Spleen (tissue), 11 donors: ENCODE data around the gene CIITA. TPM values are rescaled to one million over a fixed set of nuclear protein-coding genes. Genes with fewer than 3 reads are reported as not detected.

Experiments used
- DNase-seq: peaks from one replicate; pipeline ENCODE4 v3.0.0-alpha.2; 2020
- H3K27ac ChIP-seq, 8 donors: fragments of 200-600 bp; sonication (generic) in 7 of 8; 1 replicate in 4 of 8; 2 replicates in 4 of 8; pipeline versions ENCODE4 v1.5.0 to v1.8.0; 2016 to 2021; ENCODE audit warnings: inconsistent platforms in 4 of 8, mild to moderate bottlenecking in 4 of 8, moderate library complexity in 1 of 8
- H3K27me3 ChIP-seq, 7 donors: fragments of 200-600 bp; sonication (generic) in 6 of 7; replicated peaks in 1 of 7; 1 replicate in 4 of 7; 2 replicates in 3 of 7; pipeline versions ENCODE4 v1.5.0 to v1.8.0; 2016 to 2021; ENCODE audit warnings: inconsistent platforms in 3 of 7, mild to moderate bottlenecking in 1 of 7
- H3K36me3 ChIP-seq, 6 donors: fragments of 200-600 bp; sonication (generic) in 5 of 6; 1 replicate in 4 of 6; 2 replicates in 2 of 6; pipeline versions ENCODE4 v1.5.0 to v1.8.0; 2016 to 2021; ENCODE audit warnings: inconsistent platforms in 2 of 6
- H3K4me1 ChIP-seq, 6 donors: fragments of 200-600 bp; sonication (generic) in 5 of 6; 1 replicate in 3 of 6; 2 replicates in 3 of 6; pipeline versions ENCODE4 v1.5.0 to v1.8.0; 2016 to 2021; ENCODE audit warnings: inconsistent platforms in 3 of 6
- H3K4me3 ChIP-seq, 8 donors: fragments of 200-600 bp; sonication (generic) in 7 of 8; 1 replicate in 4 of 8; 2 replicates in 4 of 8; pipeline versions ENCODE4 v1.5.0 to v1.8.0; 2016 to 2021; ENCODE audit warnings: inconsistent platforms in 4 of 8, mild to moderate bottlenecking in 4 of 8, moderate library complexity in 2 of 8
- H3K9me3 ChIP-seq, 8 donors: fragments of 200-600 bp; sonication (generic) in 7 of 8; 1 replicate in 4 of 8; 2 replicates in 4 of 8; pipeline versions ENCODE4 v1.5.0 to v1.8.0; 2016 to 2021; ENCODE audit warnings: inconsistent platforms in 4 of 8
- CTCF ChIP-seq, 11 experiments: fragments of 200-600 bp in 7 of 11; fragments of 450-650 bp in 4 of 11; sonication (generic) in 4 of 11; IDR thresholded peaks in 8 of 11; conservative IDR thresholded peaks in 3 of 11; 1 replicate in 7 of 11; 2 replicates in 4 of 11; pipeline versions ENCODE4 v1.4.0 to v1.8.0; 2016 to 2021; ENCODE audit warnings: antibody characterized with exemption in 11 of 11, inconsistent platforms in 4 of 11, mild to moderate bottlenecking in 1 of 11
- POLR2A ChIP-seq, 3 donors: fragments of 450-650 bp; IDR thresholded peaks; one replicate each; pipeline ENCODE4 v1.5.1; 2017; ENCODE audit warnings: antibody characterized with exemption in 3 of 3, mild to moderate bottlenecking in 1 of 3
- POLR2AphosphoS5 ChIP-seq, 3 donors: sonication (generic); formaldehyde crosslinking; IDR thresholded peaks; one replicate each; pipeline ENCODE4 v1.5.1; 2017; ENCODE audit warnings: antibody characterized with exemption in 3 of 3
- WGBS, 5 donors: extraction: QIAGEN DNeasy Blood & Tissue Kit in 3 of 5; methylation state at CpG; one replicate each; pipeline versions ENCODE4 v1.1.5 to v1.1.7; 2013 to 2018; 5-methylcytosine and 5-hydroxymethylcytosine counted together
- intact Hi-C: fragments of 100-400 bp; cut with DNase I; formaldehyde crosslinking; loops from one replicate; pipeline ENCODE4 v1.15.0; 2023; ENCODE audit warnings: low total_unique reads
- polyA plus RNA-seq, 3 donors: library from polyadenylated mRNA; stranded (reverse); fragments of 200-250 nt; gene quantifications; one replicate each; pipeline ENCODE4 v1.2.1, GENCODE V29; 2013
- total RNA-seq, 7 donors: library from RNA; depleted of rRNA in 3 of 7; stranded (reverse); fragments of >200 nt in 3 of 7; fragmentation: NEBNext Ultra II Directional in 4 of 7; extraction: Animal tissue kit (Norgen Biotek cat#: 25700) in 4 of 7; gene quantifications; one replicate each; pipeline versions ENCODE4 v1.1.0 to v1.2.1, GENCODE V29; 2016 to 2021
- donor health status: healthy with polysubstance abuse.
- donor health status: DM: no; HTN: no; CAD: no; lungs with moderate emphysema.
- donor health status: DM: no; HTN: no; CAD: no.
- donor health status: Bipolar disorder and iron deficiency.
- donor health status: healthy.
- donor health status: DM: no; HTN: no; CAD: no.
- donor health status: DM: yes; HTN: yes; CAD: no.

CIITA gene
- total and polyA plus RNA-seq, 10 donors = 67.0 to 179 (median 125) TPM

- Histone ChIP-seq H3K4me3 (no peak overlapping the region), H3K27ac (peak overlapping the region in 4 of 8 donors; percentile 35 to 83 (median 62)), H3K9me3 (no peaks in the 10 kb centered on the region), H3K4me1 (peaks cover 32 to 95% (median 71%) of the 10 kb centered on the region in 6 donors), H3K36me3 (no peaks in the 10 kb centered on the region), H3K27me3 (no peaks in the 10 kb centered on the region)
- TF ChIP-seq POLR2AphosphoS5 (IDR thresholded peaks at IDR 0.05) (no peak), POLR2A (IDR thresholded peaks at IDR 0.05) (no peak), CTCF (IDR thresholded peaks at IDR 0.05 in 8 of 11, conservative IDR thresholded peaks at IDR 0.05 in 3 of 11) (no peak)
- no peak for DNase-seq
- intact Hi-C loops = no loop called here
- WGBS, 5 donors = 68 to 87% (median 78%) methylated on average over 5 of the region's 5 CpGs
Measured at GRCh38 chr16:10950393-10950792, 73.4 kb downstream of the CIITA start.

- no peak overlapping the region for H3K4me3 ChIP-seq
- intact Hi-C loops = no loop called here
- H3K9me3 ChIP-seq = no peaks in the 10 kb centered on the region
- peaks cover 27 to 95% (median 66%) of the 10 kb centered on the region in 6 donors for H3K4me1 ChIP-seq
- no peak for TF ChIP-seq POLR2A (IDR thresholded peaks at IDR 0.05)
- DNase-seq = no peak
- H3K27me3 ChIP-seq = no peaks in the 10 kb centered on the region
- H3K27ac ChIP-seq = peak overlapping the region in 1 of 8 donors; percentile 83
- WGBS, 5 donors = 74 to 90% (median 80%) methylated on average over 4 of the region's 4 CpGs
- H3K36me3 ChIP-seq = no peaks in the 10 kb centered on the region
Measured at GRCh38 chr16:10951026-10951425, 74.0 kb downstream of the CIITA start.

GRCh38 chr16:10954903-10955302 lies 77.9 kb downstream of the CIITA start:
- 88 to 95% (median 92%) methylated on average over 7 of the region's 7 CpGs for WGBS, 5 donors
- peaks cover 14 to 78% (median 43%) of the 10 kb centered on the region in 6 donors for H3K4me1 ChIP-seq
- intact Hi-C loops = no loop called here

GRCh38 chr16:10957771-10958482 lies 80.9 kb downstream of the CIITA start:
- Histone ChIP-seq H3K27me3 (no peaks in the 10 kb centered on the region), H3K9me3 (no peaks in the 10 kb centered on the region), H3K4me1 (peaks cover 8 to 51% (median 31%) of the 10 kb centered on the region in 6 donors), H3K4me3 (no peak overlapping the region), H3K36me3 (peaks cover 0 to 63% (median 17%) of the 10 kb centered on the region in 6 donors), H3K27ac (no peak overlapping the region)
- intact Hi-C loops = no loop called here
- no peak for DNase-seq
- WGBS, 5 donors = 66 to 78% (median 70%) methylated on average over 6 of the region's 6 CpGs
- TF ChIP-seq POLR2A (IDR thresholded peaks at IDR 0.05) (no peak), POLR2AphosphoS5 (IDR thresholded peaks at IDR 0.05) (no peak), CTCF (IDR thresholded peaks at IDR 0.05 in 8 of 11, conservative IDR thresholded peaks at IDR 0.05 in 3 of 11) (no peak)

More at GRCh38 chr16:10954903-10955302, 77.9 kb downstream of the CIITA start:
- H3K27ac ChIP-seq = no peak overlapping the region
- DNase-seq = no peak
- H3K9me3 ChIP-seq = no peaks in the 10 kb centered on the region
- H3K27me3 ChIP-seq = no peaks in the 10 kb centered on the region
- no peak overlapping the region for H3K4me3 ChIP-seq
- TF ChIP-seq POLR2A (IDR thresholded peaks at IDR 0.05) = no peak
- TF ChIP-seq POLR2AphosphoS5 (IDR thresholded peaks at IDR 0.05) = no peak
- TF ChIP-seq CTCF (IDR thresholded peaks at IDR 0.05 in 8 of 11, conservative IDR thresholded peaks at IDR 0.05 in 3 of 11) = no peak
- H3K36me3 ChIP-seq = peaks cover 0 to 33% (median 5%) of the 10 kb centered on the region in 6 donors
